ENCODE measurements around the gene THYN1.

THYN1 gene

DNA sequence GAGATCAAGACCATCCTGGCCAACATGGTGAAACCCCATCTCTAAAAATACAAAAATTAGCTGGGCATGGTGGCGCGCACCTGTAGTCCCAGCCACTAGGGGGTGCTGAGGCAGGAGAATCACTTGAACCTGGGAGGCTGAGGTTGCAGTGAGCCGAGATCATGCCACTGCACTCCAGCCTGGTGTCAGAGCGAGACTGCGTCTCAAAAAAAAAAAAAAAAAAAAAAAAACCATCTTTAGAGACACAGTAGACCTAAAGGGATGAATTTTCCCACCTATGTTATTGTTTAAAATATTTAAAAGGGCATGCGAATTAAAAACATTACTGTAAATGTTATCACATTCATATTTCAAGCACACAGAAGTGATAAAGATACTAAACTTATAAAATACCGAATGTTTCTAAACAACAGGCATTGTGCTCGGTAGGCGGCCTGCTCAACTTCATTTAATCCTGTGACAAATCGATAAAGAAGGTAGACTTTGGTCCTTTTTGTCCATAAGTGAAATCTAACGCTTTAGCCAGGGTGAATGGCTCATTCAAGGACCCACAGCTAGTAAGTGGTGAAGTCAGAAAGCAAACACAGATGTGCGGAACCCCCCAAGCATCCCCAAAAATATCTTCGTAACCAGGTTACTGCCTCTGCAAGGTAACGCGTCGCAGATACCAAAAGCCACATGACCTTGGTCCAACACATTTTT lies 45.5 kb downstream of the THYN1 start:
- H2BK120ac ChIP-seq (ENCODE audit: low read depth, low read length), result no peak overlapping the region
- no peak overlapping the region for H3K9ac ChIP-seq (ENCODE audit: low read length)
- H3K23ac ChIP-seq (ENCODE audit: low read length in 2 of 2), result no peak overlapping the region
- H3K4me2 ChIP-seq (ENCODE audit: low read length, poor library complexity, severe bottlenecking), result no peak overlapping the region
- no peaks in the 10 kb centered on the region for H3K9me3 ChIP-seq (ENCODE audit: control insufficient read depth, low read length)
- H3K27ac ChIP-seq (ENCODE audit: low read length, poor library complexity, severe bottlenecking), result no peak overlapping the region
- no peak overlapping the region for H3K4me3 ChIP-seq (ENCODE audit: insufficient read depth in 1 of 2, low read depth in 1 of 2, low read length in 2 of 2)
- peak; percentile 35 for DNase-seq
- no peak overlapping the region for H3K14ac ChIP-seq (ENCODE audit: low read length in 2 of 2)
- no peak overlapping the region for H2BK12ac ChIP-seq (ENCODE audit: low read length in 2 of 2)
- no peak overlapping the region for H3K4ac ChIP-seq (ENCODE audit: low read depth in 1 of 2, low read length in 2 of 2)
- no peak overlapping the region for H2AK5ac ChIP-seq (ENCODE audit: low read length, severe bottlenecking)
- peaks cover 1% of the 10 kb centered on the region for H3K4me1 ChIP-seq (ENCODE audit: control insufficient read depth, insufficient read depth, low read depth, low read length)
- peak overlapping the region; percentile 31 for H2BK5ac ChIP-seq (ENCODE audit: low read depth, low read length, poor library complexity, severe bottlenecking)
- no peak overlapping the region for H4K8ac ChIP-seq (ENCODE audit: low read length)
- no peaks in the 10 kb centered on the region for H3K27me3 ChIP-seq (ENCODE audit: control insufficient read depth in 1 of 2, insufficient read depth in 1 of 2, low read length in 2 of 2)
- peak overlapping the region in 1 of 2 experiments; percentile 12 for H3K18ac ChIP-seq (ENCODE audit: low read depth in 1 of 2, low read length in 2 of 2)
- peaks cover 19 to 66% of the 10 kb centered on the region in 2 experiments for H3K36me3 ChIP-seq (ENCODE audit: control insufficient read depth in 1 of 2, insufficient read depth in 2 of 2, low read depth in 1 of 2, low read length in 2 of 2)
- H2AFZ ChIP-seq (ENCODE audit: low read depth, low read length), result no peak overlapping the region
- 96% methylated on average over 13 of the region's 16 CpGs for WGBS
- no peak overlapping the region for H4K91ac ChIP-seq (ENCODE audit: low read length)
- H2BK15ac ChIP-seq (ENCODE audit: low read depth, poor library complexity, severe bottlenecking), result no peak overlapping the region
- H3K79me1 ChIP-seq (replicated peaks; ENCODE audit: low read length, poor library complexity, severe bottlenecking), result peaks cover 16% of the 10 kb centered on the region

DNA sequence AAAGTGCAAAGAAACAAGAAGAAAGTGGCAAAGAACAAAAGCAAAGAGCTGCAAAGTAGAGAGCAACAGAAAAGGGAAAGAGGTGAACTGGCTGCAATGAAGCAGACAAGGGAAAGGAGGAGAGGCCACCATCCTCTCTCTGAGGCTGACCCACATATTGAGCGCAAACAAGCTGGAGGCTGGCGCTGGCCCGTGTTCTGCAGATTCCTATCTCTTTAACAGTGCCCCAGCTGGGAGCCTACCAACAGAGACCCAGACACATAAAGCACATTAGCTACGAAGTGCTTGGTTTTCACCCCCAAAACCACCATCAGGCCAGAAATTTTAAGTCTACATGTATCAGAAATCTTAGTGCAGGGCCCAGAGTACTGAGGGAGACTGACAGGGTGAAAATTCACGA lies 47.0 kb downstream of the THYN1 start:
- Histone ChIP-seq H4K8ac (ENCODE audit: low read length) (no peak overlapping the region), H2AK5ac (ENCODE audit: low read length, severe bottlenecking) (no peak overlapping the region), H3K9me3 (ENCODE audit: control insufficient read depth, low read length) (no peaks in the 10 kb centered on the region), H3K36me3 (ENCODE audit: control insufficient read depth in 1 of 2, insufficient read depth in 2 of 2, low read depth in 1 of 2, low read length in 2 of 2) (peaks cover 18 to 81% of the 10 kb centered on the region in 2 experiments), H3K23ac (ENCODE audit: low read length in 2 of 2) (no peak overlapping the region), H3K27ac (ENCODE audit: low read length, poor library complexity, severe bottlenecking) (no peak overlapping the region), H2AFZ (ENCODE audit: low read depth, low read length) (no peak overlapping the region), H3K14ac (ENCODE audit: low read length in 2 of 2) (no peak overlapping the region), H4K91ac (ENCODE audit: low read length) (no peak overlapping the region), H3K18ac (ENCODE audit: low read depth in 1 of 2, low read length in 2 of 2) (no peak overlapping the region), H3K4ac (ENCODE audit: low read depth in 1 of 2, low read length in 2 of 2) (no peak overlapping the region), H2BK12ac (ENCODE audit: low read length in 2 of 2) (no peak overlapping the region), H3K79me1 (replicated peaks; ENCODE audit: low read length, poor library complexity, severe bottlenecking) (peaks cover 10% of the 10 kb centered on the region), H3K9ac (ENCODE audit: low read length) (no peak overlapping the region), H3K4me3 (ENCODE audit: insufficient read depth in 1 of 2, low read depth in 1 of 2, low read length in 2 of 2) (no peak overlapping the region), H2BK5ac (ENCODE audit: low read depth, low read length, poor library complexity, severe bottlenecking) (no peak overlapping the region), H3K4me2 (ENCODE audit: low read length, poor library complexity, severe bottlenecking) (no peak overlapping the region), H3K4me1 (ENCODE audit: control insufficient read depth, insufficient read depth, low read depth, low read length) (no peaks in the 10 kb centered on the region), H2BK15ac (ENCODE audit: low read depth, poor library complexity, severe bottlenecking) (no peak overlapping the region), H3K27me3 (ENCODE audit: control insufficient read depth in 1 of 2, insufficient read depth in 1 of 2, low read length in 2 of 2) (no peaks in the 10 kb centered on the region), H2BK120ac (ENCODE audit: low read depth, low read length) (no peak overlapping the region)
- no peak for DNase-seq
- 100% methylated on average over 5 of the region's 5 CpGs for WGBS

DNA sequence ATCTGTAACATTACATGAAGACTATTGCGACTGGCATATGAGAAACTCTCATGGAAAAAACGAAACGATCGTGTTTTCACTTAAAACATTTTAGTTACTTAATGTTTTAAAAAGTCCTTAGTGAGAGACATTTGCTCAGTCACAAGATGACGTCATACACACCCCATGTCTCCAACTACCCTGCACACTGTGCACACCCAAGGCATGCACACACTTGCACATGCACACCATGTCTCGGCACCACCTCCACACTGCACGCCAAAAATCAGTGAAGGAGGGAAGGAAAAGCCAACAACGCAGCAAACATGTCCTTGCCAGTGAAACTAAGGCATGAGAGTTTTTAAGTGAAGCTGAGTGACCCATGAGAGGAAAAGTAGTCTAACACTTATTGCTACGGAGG lies 47.4 kb downstream of the THYN1 start:
- Histone ChIP-seq H3K4me2 (ENCODE audit: low read length, poor library complexity, severe bottlenecking) (no peak overlapping the region), H2BK12ac (ENCODE audit: low read length in 2 of 2) (no peak overlapping the region), H3K4ac (ENCODE audit: low read depth in 1 of 2, low read length in 2 of 2) (no peak overlapping the region), H3K9ac (ENCODE audit: low read length) (no peak overlapping the region), H3K36me3 (ENCODE audit: control insufficient read depth in 1 of 2, insufficient read depth in 2 of 2, low read depth in 1 of 2, low read length in 2 of 2) (peaks cover 18 to 83% of the 10 kb centered on the region in 2 experiments), H3K18ac (ENCODE audit: low read depth in 1 of 2, low read length in 2 of 2) (no peak overlapping the region), H2AFZ (ENCODE audit: low read depth, low read length) (no peak overlapping the region), H2BK5ac (ENCODE audit: low read depth, low read length, poor library complexity, severe bottlenecking) (no peak overlapping the region), H3K79me1 (replicated peaks; ENCODE audit: low read length, poor library complexity, severe bottlenecking) (peaks cover 9% of the 10 kb centered on the region), H3K14ac (ENCODE audit: low read length in 2 of 2) (no peak overlapping the region), H2BK15ac (ENCODE audit: low read depth, poor library complexity, severe bottlenecking) (no peak overlapping the region), H3K27me3 (ENCODE audit: control insufficient read depth in 1 of 2, insufficient read depth in 1 of 2, low read length in 2 of 2) (no peaks in the 10 kb centered on the region), H2AK5ac (ENCODE audit: low read length, severe bottlenecking) (no peak overlapping the region), H3K4me1 (ENCODE audit: control insufficient read depth, insufficient read depth, low read depth, low read length) (no peaks in the 10 kb centered on the region), H4K8ac (ENCODE audit: low read length) (no peak overlapping the region), H2BK120ac (ENCODE audit: low read depth, low read length) (no peak overlapping the region), H3K9me3 (ENCODE audit: control insufficient read depth, low read length) (no peaks in the 10 kb centered on the region), H4K91ac (ENCODE audit: low read length) (no peak overlapping the region), H3K27ac (ENCODE audit: low read length, poor library complexity, severe bottlenecking) (no peak overlapping the region), H3K4me3 (ENCODE audit: insufficient read depth in 1 of 2, low read depth in 1 of 2, low read length in 2 of 2) (no peak overlapping the region), H3K23ac (ENCODE audit: low read length in 2 of 2) (no peak overlapping the region)
- DNase-seq, result no peak
- 100% methylated on average over 4 of the region's 9 CpGs for WGBS

DNA sequence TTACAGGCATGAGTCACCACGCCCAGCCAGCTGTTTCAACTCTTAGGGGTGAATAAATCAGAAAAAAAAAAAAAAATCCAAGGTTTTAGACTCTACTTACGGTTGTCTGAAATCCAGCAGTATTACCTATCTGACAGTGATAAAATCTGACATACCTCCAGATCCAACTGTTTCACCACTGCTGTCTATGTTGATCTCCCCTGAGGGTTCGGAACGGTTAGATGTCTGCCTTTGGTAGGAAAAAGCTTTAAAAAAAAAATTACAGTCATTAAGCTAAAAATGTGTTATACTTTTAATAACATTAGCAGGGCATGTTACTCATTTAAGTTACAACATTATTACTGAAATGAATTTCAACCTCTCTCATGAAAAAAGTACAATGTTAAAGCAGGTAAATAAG lies 50.5 kb downstream of the THYN1 start:
- Histone ChIP-seq H2BK5ac (ENCODE audit: low read depth, low read length, poor library complexity, severe bottlenecking) (no peak overlapping the region), H3K4me1 (ENCODE audit: control insufficient read depth, insufficient read depth, low read depth, low read length) (no peaks in the 10 kb centered on the region), H3K4ac (ENCODE audit: low read depth in 1 of 2, low read length in 2 of 2) (no peak overlapping the region), H3K36me3 (ENCODE audit: control insufficient read depth in 1 of 2, insufficient read depth in 2 of 2, low read depth in 1 of 2, low read length in 2 of 2) (peaks cover 15 to 79% of the 10 kb centered on the region in 2 experiments), H4K91ac (ENCODE audit: low read length) (no peak overlapping the region), H2AFZ (ENCODE audit: low read depth, low read length) (no peak overlapping the region), H3K4me2 (ENCODE audit: low read length, poor library complexity, severe bottlenecking) (no peak overlapping the region), H3K18ac (ENCODE audit: low read depth in 1 of 2, low read length in 2 of 2) (no peak overlapping the region), H3K79me1 (replicated peaks; ENCODE audit: low read length, poor library complexity, severe bottlenecking) (peaks cover 5% of the 10 kb centered on the region), H4K8ac (ENCODE audit: low read length) (no peak overlapping the region), H2BK12ac (ENCODE audit: low read length in 2 of 2) (no peak overlapping the region), H2BK15ac (ENCODE audit: low read depth, poor library complexity, severe bottlenecking) (no peak overlapping the region), H3K23ac (ENCODE audit: low read length in 2 of 2) (no peak overlapping the region), H2AK5ac (ENCODE audit: low read length, severe bottlenecking) (no peak overlapping the region), H3K14ac (ENCODE audit: low read length in 2 of 2) (no peak overlapping the region), H3K9ac (ENCODE audit: low read length) (no peak overlapping the region), H2BK120ac (ENCODE audit: low read depth, low read length) (no peak overlapping the region), H3K27ac (ENCODE audit: low read length, poor library complexity, severe bottlenecking) (no peak overlapping the region), H3K4me3 (ENCODE audit: insufficient read depth in 1 of 2, low read depth in 1 of 2, low read length in 2 of 2) (no peak overlapping the region), H3K9me3 (ENCODE audit: control insufficient read depth, low read length) (no peaks in the 10 kb centered on the region), H3K27me3 (ENCODE audit: control insufficient read depth in 1 of 2, insufficient read depth in 1 of 2, low read length in 2 of 2) (no peaks in the 10 kb centered on the region)
- no peak for DNase-seq
- WGBS, result 95% methylated on average over 2 of the region's 4 CpGs

Data from mesenchymal stem cell (in vitro differentiated cells and primary cell).